Activated naive CD4-positive, alpha-beta T cell treated with anti-CD3 and anti-CD28 coated beads, Interleukin-2, amount 50 U/mL, for 72 hours (primary cell): ENCODE results near the gene RNF150. TPM values are rescaled to one million over a fixed set of nuclear protein-coding genes. Genes with fewer than 3 reads are reported as not detected.

ENCODE experiments used
- ATAC-seq, 2 donors: fragments of 150-1000 bp; cut with Tn5 transposase; 2 replicates each; pipeline ENCODE4 v1.10.0; 2021; ENCODE audit warnings: mild to moderate bottlenecking in 2 of 2, moderate library complexity in 2 of 2
- DNase-seq, 2 donors: peaks; one replicate each; pipeline ENCODE4 v3.0.0; 2021 to 2022; ENCODE audit warnings: low spot score in 2 of 2
- H3K27ac Mint-ChIP-seq, 2 donors: one replicate each; pipeline ENCODE4 v1.8.0; 2022; ENCODE audit warnings: mild to moderate bottlenecking in 2 of 2, mixed read lengths in 2 of 2
- H3K36me3 Mint-ChIP-seq, 2 donors: one replicate each; pipeline ENCODE4 v1.8.0; 2022; ENCODE audit warnings: mixed read lengths in 2 of 2
- H3K9me3 Mint-ChIP-seq, 2 donors: one replicate each; pipeline ENCODE4 v1.8.0; 2022; ENCODE audit warnings: mixed read lengths in 2 of 2
- total RNA-seq, 2 donors: library from RNA; stranded (reverse); gene quantifications; one replicate each; pipeline ENCODE4 v1.2.3, GENCODE V29; 2022

The RNF150 gene
- total RNA-seq, 2 donors from 2014 or later: 0.08 TPM; not detected in 1

- no peak overlapping the region for H3K27ac Mint-ChIP-seq
Observed at GRCh38 chr4:140887467-140887866, 245.8 kb downstream of the RNF150 start.

GRCh38 chr4:140884431-140885058, 248.7 kb downstream of the RNF150 start:
- Mint-ChIP-seq H3K27ac (no peak overlapping the region), H3K36me3 (peaks cover 0 to 13% of the 10 kb centered on the region in 2 donors), H3K9me3 (peaks cover 0 to 13% of the 10 kb centered on the region in 2 donors)
- peak in 1 of 2 donors; percentile 9 for DNase-seq
- ATAC-seq: peak in 1 of 2 donors; percentile 44

More at GRCh38 chr4:140887467-140887866, 245.8 kb downstream of the RNF150 start:
- Mint-ChIP-seq H3K36me3 (peaks cover 0 to 13% of the 10 kb centered on the region in 2 donors), H3K9me3 (peaks cover 0 to 10% of the 10 kb centered on the region in 2 donors)
- no peak for ATAC-seq
- no peak for DNase-seq

- DNase-seq (no peak), ATAC-seq (no peak)
- H3K36me3 Mint-ChIP-seq: no peaks in the 10 kb centered on the region
- H3K27ac Mint-ChIP-seq: no peak overlapping the region
- H3K9me3 Mint-ChIP-seq: peaks cover 0 to 3% of the 10 kb centered on the region in 2 donors
Observed at GRCh38 chr4:140877781-140878180, 255.5 kb downstream of the RNF150 start.

- ATAC-seq (no peak), DNase-seq (no peak)
- Mint-ChIP-seq H3K27ac (no peak overlapping the region), H3K9me3 (no peaks in the 10 kb centered on the region), H3K36me3 (no peaks in the 10 kb centered on the region)
Observed at GRCh38 chr4:140876615-140877364, 256.5 kb downstream of the RNF150 start.

- no peaks in the 10 kb centered on the region for H3K9me3 Mint-ChIP-seq
- no peak for DNase-seq
- no peak for ATAC-seq
- H3K27ac Mint-ChIP-seq: no peak overlapping the region
- H3K36me3 Mint-ChIP-seq: no peaks in the 10 kb centered on the region
Observed at GRCh38 chr4:140875746-140876452, 257.4 kb downstream of the RNF150 start.

- H3K9me3 Mint-ChIP-seq: no peaks in the 10 kb centered on the region
- DNase-seq (no peak), ATAC-seq (no peak)
- H3K27ac Mint-ChIP-seq: no peak overlapping the region
- H3K36me3 Mint-ChIP-seq: no peaks in the 10 kb centered on the region
Observed at GRCh38 chr4:140874056-140874455, 259.2 kb downstream of the RNF150 start.

GRCh38 chr4:140871368-140871767, 261.9 kb downstream of the RNF150 start:
- Mint-ChIP-seq H3K9me3 (no peaks in the 10 kb centered on the region), H3K36me3 (no peaks in the 10 kb centered on the region), H3K27ac (no peak overlapping the region)
- ATAC-seq: no peak
- no peak for DNase-seq

GRCh38 chr4:140870427-140870826, 262.8 kb downstream of the RNF150 start:
- ATAC-seq (no peak), DNase-seq (no peak)
- Mint-ChIP-seq H3K9me3 (no peaks in the 10 kb centered on the region), H3K27ac (no peak overlapping the region), H3K36me3 (no peaks in the 10 kb centered on the region)

GRCh38 chr4:140869446-140869845, 263.8 kb downstream of the RNF150 start:
- Mint-ChIP-seq H3K36me3 (no peaks in the 10 kb centered on the region), H3K9me3 (no peaks in the 10 kb centered on the region), H3K27ac (no peak overlapping the region)
- DNase-seq (no peak), ATAC-seq (no peak)

- DNase-seq: no peak
- no peaks in the 10 kb centered on the region for H3K9me3 Mint-ChIP-seq
- no peak for ATAC-seq
- H3K36me3 Mint-ChIP-seq: no peaks in the 10 kb centered on the region
- H3K27ac Mint-ChIP-seq: no peak overlapping the region
Observed at GRCh38 chr4:140867356-140867755, 265.9 kb downstream of the RNF150 start.

GRCh38 chr4:140866492-140867005, 266.7 kb downstream of the RNF150 start:
- H3K36me3 Mint-ChIP-seq: no peaks in the 10 kb centered on the region
- ATAC-seq (no peak), DNase-seq (no peak)
- H3K9me3 Mint-ChIP-seq: no peaks in the 10 kb centered on the region
- no peak overlapping the region for H3K27ac Mint-ChIP-seq

- Mint-ChIP-seq H3K9me3 (no peaks in the 10 kb centered on the region), H3K36me3 (no peaks in the 10 kb centered on the region), H3K27ac (no peak overlapping the region)
- no peak for DNase-seq
- no peak for ATAC-seq
Observed at GRCh38 chr4:140865253-140866217, 267.7 kb downstream of the RNF150 start.

GRCh38 chr4:140863197-140863596, 270.1 kb downstream of the RNF150 start:
- ATAC-seq (no peak), DNase-seq (no peak)
- no peaks in the 10 kb centered on the region for H3K9me3 Mint-ChIP-seq
- H3K36me3 Mint-ChIP-seq: no peaks in the 10 kb centered on the region
- H3K27ac Mint-ChIP-seq: no peak overlapping the region

GRCh38 chr4:140862177-140862442, 271.2 kb downstream of the RNF150 start:
- Mint-ChIP-seq H3K9me3 (no peaks in the 10 kb centered on the region), H3K27ac (no peak overlapping the region), H3K36me3 (no peaks in the 10 kb centered on the region)
- DNase-seq (no peak), ATAC-seq (no peak)

- Mint-ChIP-seq H3K36me3 (no peaks in the 10 kb centered on the region), H3K9me3 (no peaks in the 10 kb centered on the region), H3K27ac (no peak overlapping the region)
- peak in 1 of 2 donors; percentile 50 for DNase-seq
- peak; percentile 37 to 64 for ATAC-seq
Observed at GRCh38 chr4:140861359-140862176, 271.7 kb downstream of the RNF150 start.

GRCh38 chr4:140858897-140859296, 274.4 kb downstream of the RNF150 start:
- H3K9me3 Mint-ChIP-seq: no peaks in the 10 kb centered on the region
- DNase-seq (no peak), ATAC-seq (no peak)
- H3K36me3 Mint-ChIP-seq: no peaks in the 10 kb centered on the region
- H3K27ac Mint-ChIP-seq: no peak overlapping the region
